ENCODE results near the gene TTC21A. TPM values are rescaled to one million over a fixed set of nuclear protein-coding genes. Genes with fewer than 3 reads are reported as not detected.
A peak's percentile ranks its signal among the peaks of the same experiment; 100 is the strongest.

The TTC21A gene
- total RNA-seq, 2 donors from 2014 or later: 9.0 to 23.2 TPM

DNA sequence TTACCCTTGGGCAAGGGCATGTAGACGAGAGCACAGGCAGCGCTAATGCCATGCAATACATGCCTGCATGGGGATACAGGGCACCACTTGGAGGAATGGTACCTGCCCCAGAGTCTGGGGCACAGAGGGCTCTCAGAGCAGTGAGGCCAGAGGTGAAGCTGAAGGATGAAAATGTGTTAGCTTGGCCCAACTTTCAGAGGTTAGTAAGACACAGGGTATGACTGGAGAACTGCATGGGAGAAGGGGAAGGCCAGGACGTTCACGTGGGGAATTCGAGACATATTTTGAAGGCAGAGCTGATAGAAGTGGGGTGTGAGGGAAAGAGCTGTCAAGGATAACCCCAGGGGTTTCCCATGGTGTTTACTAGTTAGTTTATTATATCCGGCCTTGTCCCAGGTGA lies 26.3 kb downstream of the TTC21A start:
- intact Hi-C loops (cut with DNase I): no loop called here
- Histone ChIP-seq H3K4me1 (replicated peaks) (peaks cover 5% of the 10 kb centered on the region), H3K4me3 (no peak overlapping the region), H3K27ac (no peak overlapping the region), H3K9me3 (no peaks in the 10 kb centered on the region), H3K36me3 (no peaks in the 10 kb centered on the region), H3K27me3 (replicated peaks; ENCODE audit: insufficient read depth) (no peaks in the 10 kb centered on the region)
- WGBS: 92% methylated on average over 6 of the region's 6 CpGs
- TF ChIP-seq POLR2A (IDR thresholded peaks at IDR 0.05) (no peak), POLR2AphosphoS5 (IDR thresholded peaks at IDR 0.05) (no peak)
- TF ChIP-seq, protein P1, sequence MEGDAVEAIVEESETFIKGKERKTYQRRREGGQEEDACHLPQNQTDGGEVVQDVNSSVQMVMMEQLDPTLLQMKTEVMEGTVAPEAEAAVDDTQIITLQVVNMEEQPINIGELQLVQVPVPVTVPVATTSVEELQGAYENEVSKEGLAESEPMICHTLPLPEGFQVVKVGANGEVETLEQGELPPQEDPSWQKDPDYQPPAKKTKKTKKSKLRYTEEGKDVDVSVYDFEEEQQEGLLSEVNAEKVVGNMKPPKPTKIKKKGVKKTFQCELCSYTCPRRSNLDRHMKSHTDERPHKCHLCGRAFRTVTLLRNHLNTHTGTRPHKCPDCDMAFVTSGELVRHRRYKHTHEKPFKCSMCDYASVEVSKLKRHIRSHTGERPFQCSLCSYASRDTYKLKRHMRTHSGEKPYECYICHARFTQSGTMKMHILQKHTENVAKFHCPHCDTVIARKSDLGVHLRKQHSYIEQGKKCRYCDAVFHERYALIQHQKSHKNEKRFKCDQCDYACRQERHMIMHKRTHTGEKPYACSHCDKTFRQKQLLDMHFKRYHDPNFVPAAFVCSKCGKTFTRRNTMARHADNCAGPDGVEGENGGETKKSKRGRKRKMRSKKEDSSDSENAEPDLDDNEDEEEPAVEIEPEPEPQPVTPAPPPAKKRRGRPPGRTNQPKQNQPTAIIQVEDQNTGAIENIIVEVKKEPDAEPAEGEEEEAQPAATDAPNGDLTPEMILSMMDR (IDR thresholded peaks at IDR 0.05): no peak
- no peak for DNase-seq (ENCODE audit: low spot score)

DNA sequence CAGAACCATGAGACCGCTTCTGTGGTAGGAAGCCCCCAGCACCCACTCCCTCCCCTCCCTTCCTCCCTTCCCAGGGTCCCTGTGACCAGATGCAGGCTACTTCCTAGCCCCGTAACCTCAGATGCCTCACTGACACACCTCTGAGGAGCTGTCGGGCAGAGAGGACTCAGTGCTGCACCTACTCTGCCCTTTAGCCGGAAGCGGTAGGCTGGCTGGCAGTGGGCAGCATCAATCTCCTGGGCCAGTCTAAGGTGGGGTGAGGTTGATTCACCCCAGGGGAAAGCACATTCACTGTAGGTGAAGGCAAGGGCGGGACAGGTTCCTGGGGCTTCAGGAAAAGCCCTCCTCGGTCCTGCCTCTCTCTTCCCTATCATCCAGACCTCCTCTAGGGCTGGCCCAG lies 26.8 kb downstream of the TTC21A start:
- Histone ChIP-seq H3K4me3 (no peak overlapping the region), H3K36me3 (no peaks in the 10 kb centered on the region), H3K4me1 (replicated peaks) (peaks cover 5% of the 10 kb centered on the region), H3K27ac (no peak overlapping the region), H3K27me3 (replicated peaks; ENCODE audit: insufficient read depth) (no peaks in the 10 kb centered on the region), H3K9me3 (no peaks in the 10 kb centered on the region)
- TF ChIP-seq, protein P1 (IDR thresholded peaks at IDR 0.05): no peak
- no peak for TF ChIP-seq POLR2AphosphoS5 (IDR thresholded peaks at IDR 0.05)
- TF ChIP-seq POLR2A (IDR thresholded peaks at IDR 0.05): no peak
- 98% methylated on average over 7 of the region's 7 CpGs for WGBS
- no peak for DNase-seq (ENCODE audit: low spot score)
- intact Hi-C loops (cut with DNase I): no loop called here

DNA sequence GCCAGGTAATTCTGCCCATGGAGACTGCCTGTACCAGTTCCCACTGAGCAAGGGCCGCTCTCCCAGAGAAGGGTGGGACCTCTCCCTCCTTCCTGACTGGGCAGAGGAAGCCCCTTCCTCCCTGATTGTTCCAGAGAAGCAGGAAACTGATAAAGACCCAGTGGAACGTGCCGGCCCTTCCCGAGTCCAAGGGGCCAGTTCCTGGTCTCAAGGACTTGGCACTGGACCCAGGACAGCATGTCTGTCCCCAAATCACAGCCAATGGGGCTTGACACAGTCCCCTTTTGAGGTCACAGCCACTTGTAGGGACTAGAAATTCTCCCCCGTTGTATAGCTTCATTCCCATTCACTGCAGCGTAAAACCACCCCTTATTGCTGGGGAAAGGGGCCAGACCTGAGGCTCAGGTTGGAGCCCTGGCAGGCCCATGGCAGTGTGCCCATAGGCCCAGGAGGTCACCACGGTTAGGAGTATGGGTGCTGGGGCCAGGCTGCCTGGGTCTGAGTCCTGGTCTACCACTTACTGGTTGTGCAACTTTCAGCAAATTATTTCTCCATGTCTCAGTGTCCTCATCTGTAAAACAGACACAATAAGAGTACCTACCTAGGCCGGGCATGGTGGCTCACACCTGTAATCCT lies 27.8 kb downstream of the TTC21A start:
- Histone ChIP-seq H3K9me3 (no peaks in the 10 kb centered on the region), H3K27me3 (replicated peaks; ENCODE audit: insufficient read depth) (no peaks in the 10 kb centered on the region), H3K4me3 (no peak overlapping the region), H3K27ac (no peak overlapping the region), H3K36me3 (no peaks in the 10 kb centered on the region), H3K4me1 (replicated peaks) (peaks cover 7% of the 10 kb centered on the region)
- no peak for DNase-seq (ENCODE audit: low spot score)
- 75% methylated on average over 8 of the region's 8 CpGs for WGBS
- intact Hi-C loops (cut with DNase I): no loop called here
- TF ChIP-seq POLR2AphosphoS5 (IDR thresholded peaks at IDR 0.05): peak; percentile 12
- TF ChIP-seq POLR2A (IDR thresholded peaks at IDR 0.05): no peak

DNA sequence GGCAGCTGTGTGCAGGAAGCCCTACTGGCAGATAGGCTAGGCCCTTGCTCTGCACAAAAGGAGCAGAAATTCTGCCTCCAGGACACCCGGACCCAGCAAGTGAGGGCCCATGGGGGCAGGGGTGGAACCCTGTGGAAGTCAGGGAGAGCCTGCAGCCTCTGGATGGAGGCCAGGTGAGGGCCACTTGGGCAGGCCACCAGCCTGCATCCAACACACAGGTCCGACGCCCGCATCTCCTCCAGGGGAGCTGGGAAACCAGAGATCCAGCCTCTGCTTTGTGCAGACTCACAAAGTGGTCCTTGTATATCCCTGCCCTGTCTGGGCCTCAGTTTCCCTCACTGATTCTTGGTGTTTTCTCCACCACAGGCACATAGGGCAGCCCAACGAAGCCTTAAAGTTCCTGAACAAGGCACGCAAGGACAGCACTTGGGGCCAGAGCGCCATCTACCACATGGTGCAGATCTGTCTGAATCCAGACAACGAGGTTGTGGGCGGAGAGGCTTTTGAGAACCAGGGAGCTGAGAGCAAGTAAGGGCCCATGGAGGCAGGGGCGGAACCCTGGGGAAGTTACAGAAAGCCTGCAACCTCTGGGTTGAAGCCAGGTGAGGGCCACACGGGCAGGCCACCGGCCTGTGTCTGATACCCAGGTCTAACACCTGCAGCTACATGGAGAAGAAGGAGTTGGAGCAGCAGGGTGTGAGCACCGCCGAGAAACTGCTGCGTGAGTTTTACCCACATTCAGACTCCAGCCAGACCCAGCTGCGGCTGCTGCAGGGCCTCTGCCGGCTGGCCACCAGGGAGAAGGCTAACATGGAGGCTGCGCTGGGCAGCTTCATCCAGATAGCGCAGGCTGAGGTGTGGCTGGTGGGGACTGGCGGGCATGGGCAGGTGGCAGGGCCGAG lies 29.3 kb downstream of the TTC21A start:
- no peaks in the 10 kb centered on the region for H3K9me3 ChIP-seq
- no peaks in the 10 kb centered on the region for H3K27me3 ChIP-seq (replicated peaks; ENCODE audit: insufficient read depth)
- TF ChIP-seq, protein P1 (IDR thresholded peaks at IDR 0.05): no peak
- no peak for TF ChIP-seq POLR2AphosphoS5 (IDR thresholded peaks at IDR 0.05)
- TF ChIP-seq POLR2A (IDR thresholded peaks at IDR 0.05): no peak
- H3K4me1 ChIP-seq (replicated peaks): peaks cover 17% of the 10 kb centered on the region
- H3K27ac ChIP-seq: no peak overlapping the region
- no peaks in the 10 kb centered on the region for H3K36me3 ChIP-seq
- WGBS: 94% methylated on average over 21 of the region's 21 CpGs
- intact Hi-C loops (cut with DNase I): no loop called here
- DNase-seq (ENCODE audit: low spot score): no peak
- no peak overlapping the region for H3K4me3 ChIP-seq

DNA sequence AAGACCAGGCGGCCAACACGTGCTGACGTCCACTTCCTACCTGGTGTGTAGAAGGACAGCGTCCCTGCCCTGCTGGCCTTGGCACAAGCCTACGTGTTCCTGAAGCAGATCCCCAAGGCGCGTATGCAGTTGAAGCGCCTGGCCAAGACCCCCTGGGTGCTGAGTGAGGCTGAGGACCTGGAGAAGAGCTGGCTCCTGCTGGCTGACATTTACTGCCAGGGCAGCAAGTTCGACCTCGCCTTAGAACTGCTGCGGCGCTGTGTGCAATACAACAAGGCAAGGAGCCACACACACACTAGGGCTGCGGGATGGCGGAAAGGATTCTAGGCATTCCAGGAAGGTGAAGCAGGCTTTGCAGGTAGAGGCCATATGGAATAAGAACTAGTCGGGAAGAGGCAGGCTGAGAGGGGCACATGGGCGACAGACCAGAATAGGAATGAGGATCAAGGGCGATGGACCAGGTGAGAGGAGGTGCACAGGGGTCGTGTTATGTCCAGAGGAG lies 30.0 kb downstream of the TTC21A start:
- Histone ChIP-seq H3K4me1 (replicated peaks) (peaks cover 24% of the 10 kb centered on the region), H3K27ac (no peak overlapping the region), H3K9me3 (no peaks in the 10 kb centered on the region), H3K27me3 (replicated peaks; ENCODE audit: insufficient read depth) (no peaks in the 10 kb centered on the region), H3K36me3 (no peaks in the 10 kb centered on the region), H3K4me3 (no peak overlapping the region)
- no peak for DNase-seq (ENCODE audit: low spot score)
- 96% methylated on average over 16 of the region's 18 CpGs for WGBS
- TF ChIP-seq POLR2A (IDR thresholded peaks at IDR 0.05) (no peak), POLR2AphosphoS5 (IDR thresholded peaks at IDR 0.05) (no peak)
- TF ChIP-seq, protein P1 (IDR thresholded peaks at IDR 0.05): no peak
- intact Hi-C loops (cut with DNase I): no loop called here
